SKM-1 (cell line): ENCODE measurements around the gene RLF.

Source experiments
- DNase-seq: peaks from one replicate; lab custom pipeline; 2025; ENCODE audit not compliant: unreplicated experiment; lab: John Stamatoyannopoulos, UW

RLF gene

GRCh38 chr1:40240390-40240789 lies 79.2 kb downstream of the RLF start:
- no peak for DNase-seq

DNA sequence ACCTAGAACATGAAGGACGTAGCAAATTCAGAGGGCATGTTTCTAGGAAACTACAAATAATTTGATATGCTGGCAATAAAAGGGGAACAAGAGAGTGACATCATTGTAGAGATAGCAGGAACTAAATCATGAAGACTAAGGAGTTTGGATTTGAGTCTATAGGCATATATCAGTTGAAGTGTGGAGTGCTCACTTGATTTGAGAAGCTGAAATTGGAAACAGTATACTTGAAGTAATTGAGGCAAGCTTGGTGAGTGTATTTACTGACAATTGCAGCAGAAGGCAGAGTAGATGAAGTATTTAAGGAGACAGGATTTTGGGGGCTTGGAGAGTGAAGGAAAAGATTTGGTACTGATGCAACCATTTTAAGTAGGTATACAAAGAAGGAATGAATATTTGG lies 80.2 kb downstream of the RLF start:
- no peak for DNase-seq

GRCh38 chr1:40243351-40243750 lies 82.2 kb downstream of the RLF start:
- no peak for DNase-seq

DNA sequence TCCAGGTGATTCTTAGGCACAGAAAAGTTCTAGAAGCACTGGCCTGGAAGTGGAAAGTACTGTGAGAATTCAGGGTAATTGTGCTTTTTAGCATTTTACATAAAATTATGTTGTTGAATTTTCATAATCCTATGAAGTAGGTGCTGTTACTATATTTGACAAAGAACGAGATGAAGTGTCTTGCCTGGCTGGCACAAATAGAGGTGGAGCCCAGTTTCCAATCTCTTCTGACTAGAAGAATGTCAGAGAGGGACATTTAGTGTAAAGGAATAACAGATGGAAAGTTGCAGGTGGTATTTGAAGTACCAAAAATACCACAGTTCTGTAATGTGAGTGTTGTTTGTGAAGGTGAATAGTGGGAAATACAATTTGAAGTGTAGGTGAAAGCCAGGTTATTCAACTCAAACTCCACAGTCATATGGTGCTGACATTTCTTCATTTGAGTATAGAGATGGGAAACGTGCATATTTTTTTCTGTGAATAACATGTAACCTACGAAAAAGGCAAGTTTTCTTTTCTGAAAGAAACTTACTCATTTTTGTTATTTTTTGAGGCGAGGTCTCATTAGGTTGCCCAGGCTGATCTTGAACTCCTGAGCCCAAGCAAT lies 83.1 kb downstream of the RLF start:
- no peak for DNase-seq

GRCh38 chr1:40245686-40246085 lies 84.5 kb downstream of the RLF start:
- DNase-seq = no peak

DNA sequence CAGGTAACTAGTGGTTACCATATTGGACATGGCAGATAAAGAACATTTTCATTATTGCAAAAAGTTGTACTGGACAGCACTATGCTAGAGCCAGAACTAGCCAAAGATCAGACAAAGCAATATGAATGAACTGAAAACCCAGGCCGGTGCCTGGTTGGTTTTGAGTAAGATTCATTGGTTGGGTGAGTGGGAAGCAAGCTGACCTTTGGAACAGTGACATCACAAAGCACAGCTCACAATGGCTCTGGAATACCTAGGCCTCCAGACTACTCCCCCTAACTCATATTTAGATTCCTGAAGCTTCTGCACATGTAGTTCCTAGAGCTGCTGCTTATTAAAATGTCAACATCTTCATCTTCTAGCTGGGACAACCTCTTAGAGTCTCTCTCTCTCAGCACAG lies 86.5 kb downstream of the RLF start, which contains the start of gene TMCO2:
TSS of gene TMCO2 (plus strand) at position 283 of the 400 bp plus-strand sequence. CDS start at position 340, 57 bp downstream.
- no peak for DNase-seq

DNA sequence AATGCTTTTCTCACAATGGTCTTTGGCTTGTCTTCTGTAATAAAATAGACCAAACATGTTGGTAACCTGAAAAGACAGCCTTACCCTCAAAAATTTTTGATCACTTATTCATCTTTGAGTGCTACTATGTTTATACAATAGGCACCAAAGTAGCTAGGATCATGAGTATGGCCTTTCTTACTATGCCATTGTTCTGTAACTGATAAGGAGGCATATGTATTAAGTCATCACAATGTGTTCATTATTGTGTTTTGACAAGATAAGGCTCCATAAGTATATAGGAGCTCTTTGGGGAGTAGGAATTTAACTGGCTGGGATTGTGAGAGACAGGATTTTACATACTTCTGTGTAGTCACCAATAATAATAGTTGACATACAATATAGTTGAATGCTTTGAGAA lies 87.2 kb downstream of the RLF start:
- no peak for DNase-seq

- DNase-seq = no peak
These were observed 90.3 kb downstream of the RLF start for GRCh38 chr1:40251456-40251855.

DNA sequence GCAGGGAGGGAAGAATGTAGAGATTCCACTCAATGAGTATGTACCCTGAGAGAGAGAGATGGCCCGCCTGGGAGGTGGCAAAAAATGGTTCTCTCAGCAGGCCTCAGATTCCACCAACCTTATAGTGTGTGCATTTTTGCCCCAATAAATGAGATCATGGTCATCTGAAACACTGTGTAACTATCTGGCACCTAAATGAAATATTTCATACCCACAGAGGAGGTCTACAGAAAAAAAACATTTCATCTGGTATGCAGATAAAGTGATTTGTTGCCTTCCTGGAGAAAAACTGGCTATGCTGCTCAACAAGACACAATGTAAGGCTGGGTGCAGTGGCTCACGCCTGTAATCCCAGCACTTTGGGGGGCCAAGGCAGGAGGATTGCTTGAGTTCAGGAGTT lies 91.4 kb downstream of the RLF start:
- DNase-seq = no peak

DNA sequence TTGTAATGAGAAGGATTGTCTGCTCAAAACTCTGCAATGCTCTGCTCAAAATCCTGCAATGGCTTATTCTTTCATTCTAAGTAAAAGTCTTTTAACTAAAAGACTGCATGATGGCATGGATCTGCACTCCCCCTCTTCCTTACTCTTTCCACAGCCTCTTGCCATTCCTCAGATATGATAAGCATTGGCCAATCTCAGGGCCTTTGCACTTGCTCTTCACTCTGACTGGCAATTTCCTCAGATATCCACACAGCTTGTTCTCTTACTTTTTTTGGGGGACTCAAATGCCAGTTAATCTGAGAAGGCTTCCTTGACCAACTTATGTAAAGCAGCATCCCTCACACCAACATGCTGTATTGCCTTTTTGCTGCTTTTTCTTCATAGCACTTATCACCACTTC lies 94.0 kb downstream of the RLF start:
- no peak for DNase-seq

GRCh38 chr1:40256401-40257084 lies 95.4 kb downstream of the RLF start:
- DNase-seq = no peak

- DNase-seq = no peak
These were observed 96.1 kb downstream of the RLF start for GRCh38 chr1:40257313-40257687.

DNA sequence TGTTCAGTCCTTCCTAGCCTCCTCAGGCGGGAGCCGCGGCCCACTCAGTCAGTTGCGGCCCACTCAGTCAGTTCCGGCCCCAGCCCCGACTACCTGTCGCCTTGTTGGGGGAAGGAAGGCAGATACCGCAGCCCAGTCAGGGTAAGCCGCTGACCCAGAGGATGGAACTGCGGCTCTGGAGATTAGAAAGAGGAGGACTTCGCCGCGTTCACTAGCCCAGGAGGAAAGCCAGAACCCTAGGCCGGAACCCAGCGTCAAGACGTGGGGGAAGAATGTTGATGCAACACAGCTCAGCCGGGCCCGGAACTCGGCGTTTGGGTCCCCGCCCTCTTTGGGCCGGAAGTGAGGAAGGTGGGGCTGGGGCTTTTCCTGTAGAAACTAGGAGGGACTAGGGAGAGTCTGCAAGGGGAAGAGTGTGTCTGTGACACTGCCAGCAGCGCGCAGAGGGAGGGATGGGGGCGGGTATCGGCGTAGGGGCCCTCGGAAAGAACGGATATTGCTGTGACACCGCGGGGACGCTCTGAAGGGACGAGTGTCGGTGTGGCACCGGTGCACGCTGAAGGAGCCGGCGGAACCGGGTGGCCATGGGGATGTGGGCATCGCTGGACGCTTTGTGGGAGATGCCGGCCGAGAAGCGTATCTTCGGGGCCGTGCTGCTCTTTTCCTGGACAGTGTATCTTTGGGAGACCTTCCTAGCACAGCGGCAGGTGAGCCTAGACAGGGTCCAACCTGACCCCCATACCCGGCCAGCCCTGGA lies 96.7 kb downstream of the RLF start, which contains the start of gene ZMPSTE24:
TSS of gene ZMPSTE24 (plus strand) at position 549 of the 757 bp plus-strand sequence. CDS start at position 585, 36 bp downstream.
- peak; percentile 96 for DNase-seq

- no peak for DNase-seq
These were observed 97.2 kb downstream of the RLF start for GRCh38 chr1:40258445-40258769.

DNA sequence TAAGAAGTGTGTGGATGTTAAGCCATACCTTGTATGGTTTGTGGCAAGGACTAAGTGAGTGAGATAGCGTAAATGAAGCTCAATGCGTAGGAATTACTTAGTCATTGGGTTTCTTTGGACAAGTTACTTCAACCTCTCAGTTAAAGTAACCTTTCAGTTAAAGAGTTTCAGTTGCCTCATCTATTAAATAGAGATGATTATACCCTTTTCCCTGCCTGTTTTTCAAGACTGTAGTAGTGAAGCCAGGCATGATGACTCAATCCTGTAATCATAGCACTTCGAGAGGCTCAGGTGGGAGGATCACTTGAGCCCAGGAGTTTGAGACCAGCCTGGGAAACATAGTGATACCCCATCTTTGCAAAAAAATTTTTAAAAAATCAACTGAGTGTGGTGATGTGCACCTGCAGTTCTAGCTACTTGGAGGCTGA lies 103.2 kb downstream of the RLF start:
- DNase-seq = no peak

- no peak for DNase-seq
These were observed 104.1 kb downstream of the RLF start for GRCh38 chr1:40265298-40265697.

- no peak for DNase-seq
These were observed 104.7 kb downstream of the RLF start for GRCh38 chr1:40265919-40266318.

- no peak for DNase-seq
These were observed 105.8 kb downstream of the RLF start for GRCh38 chr1:40266786-40267535.

- no peak for DNase-seq
These were observed 106.6 kb downstream of the RLF start for GRCh38 chr1:40267767-40268187.

GRCh38 chr1:40268211-40268610 lies 107.0 kb downstream of the RLF start:
- DNase-seq = no peak

DNA sequence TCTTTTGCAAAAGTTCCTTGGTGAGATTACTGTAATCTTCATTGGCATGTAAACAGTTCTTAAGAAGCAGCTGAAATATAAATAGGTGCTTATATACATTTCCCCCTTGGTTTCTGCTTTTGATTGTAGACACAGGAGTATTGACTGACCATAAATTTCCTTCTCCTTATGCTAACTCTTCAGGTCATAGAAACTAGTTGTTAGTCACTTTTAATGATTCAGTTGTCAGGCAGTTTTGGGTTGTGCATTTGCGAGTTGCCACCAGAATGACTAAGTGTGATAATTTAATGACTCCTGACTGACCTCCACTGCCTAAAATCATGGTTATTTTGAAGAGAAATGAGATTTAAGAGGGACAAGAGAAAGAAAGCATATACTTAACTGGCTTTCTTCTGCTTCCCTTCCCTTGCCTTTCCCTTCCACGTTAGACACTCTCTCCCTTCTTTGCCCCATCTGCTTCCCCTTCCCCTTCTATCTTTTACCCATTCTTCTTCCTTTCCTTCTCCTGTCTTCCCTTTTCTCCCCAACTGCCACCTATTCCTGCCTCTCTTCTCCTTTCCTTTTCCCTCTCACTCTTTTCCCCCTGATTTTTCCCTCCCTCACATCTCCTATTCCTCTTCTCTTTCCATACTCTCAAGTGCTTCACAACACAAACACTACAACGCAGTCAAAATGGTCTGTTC lies 109.1 kb downstream of the RLF start:
- no peak for DNase-seq
